Gastroesophageal sphincter (tissue), 4 donors: Measurements from ENCODE around the gene MAPK8. TPM values are rescaled to one million over a fixed set of nuclear protein-coding genes. Genes with fewer than 3 reads are reported as not detected.

Experiments used
- ATAC-seq: fragments of 150-250 bp; one replicate; pipeline ENCODE4 v1.9.1; 2016; ENCODE audit warnings: mild to moderate bottlenecking, moderate library complexity
- H3K27ac ChIP-seq, 4 donors: fragments of 200-600 bp; sonication (generic) in 3 of 4; 1 replicate in 3 of 4; 2 replicates in 1 of 4; pipeline ENCODE4 v1.5.1; 2016 to 2019
- H3K27me3 ChIP-seq: fragments of 200-600 bp; sonication (generic); one replicate; pipeline ENCODE4 v1.5.1; 2019
- H3K36me3 ChIP-seq, 2 donors: fragments of 200-600 bp; sonication (generic); one replicate each; pipeline ENCODE4 v1.5.1; 2019; ENCODE audit warnings: control low read depth in 1 of 2
- H3K4me1 ChIP-seq, 3 donors: fragments of 200-600 bp; sonication (generic); 1 replicate in 2 of 3; 2 replicates in 1 of 3; pipeline ENCODE4 v1.5.1; 2016 to 2019; ENCODE audit warnings: control low read depth in 2 of 3
- H3K4me3 ChIP-seq, 2 donors: fragments of 200-600 bp; sonication (generic); one replicate each; pipeline ENCODE4 v1.5.1; 2019; ENCODE audit warnings: mild to moderate bottlenecking in 1 of 2, moderate library complexity in 1 of 2
- H3K9me3 ChIP-seq, 3 donors: fragments of 200-600 bp; sonication (generic); one replicate each; pipeline ENCODE4 v1.5.1; 2017 to 2019; ENCODE audit warnings: control low read depth in 2 of 3
- CTCF ChIP-seq, 4 experiments: fragments of 200-600 bp in 2 of 4; fragments of 450-650 bp in 2 of 4; sonication (generic) in 1 of 4; IDR thresholded peaks; one replicate each; pipeline ENCODE4 v1.5.1; 2017 to 2019; ENCODE audit warnings: antibody characterized with exemption in 4 of 4, mild to moderate bottlenecking in 2 of 4, moderate library complexity in 2 of 4
- EP300 ChIP-seq: sonication (generic); formaldehyde crosslinking; IDR thresholded peaks from one replicate; pipeline ENCODE4 v1.6.1; 2017; ENCODE audit warnings: antibody characterized with exemption, mild to moderate bottlenecking
- POLR2A ChIP-seq, 2 donors: fragments of 450-650 bp; IDR thresholded peaks; one replicate each; pipeline ENCODE4 v1.6.1; 2017; ENCODE audit warnings: antibody characterized with exemption in 2 of 2, mild to moderate bottlenecking in 2 of 2, moderate library complexity in 1 of 2
- POLR2AphosphoS5 ChIP-seq: sonication (generic); formaldehyde crosslinking; IDR thresholded peaks from one replicate; pipeline ENCODE4 v1.6.1; 2017; ENCODE audit warnings: antibody characterized with exemption
- WGBS, 2 donors: methylation state at CpG; one replicate each; pipeline ENCODE4 v1.1.5; 2018; ENCODE audit warnings: low coverage in 1 of 2; 5-methylcytosine and 5-hydroxymethylcytosine counted together
- total RNA-seq, 4 donors: library from RNA; depleted of rRNA; stranded (reverse); fragments of >200 nt; gene quantifications; one replicate each; pipeline ENCODE4 v1.1.0, GENCODE V29; 2016

Gene MAPK8
- total RNA-seq, 4 donors from 2014 or later, result 35.6 to 63.7 (median 40.7) TPM

GRCh38 chr10:48400850-48401220 lies 94.4 kb downstream of the MAPK8 start:
- Histone ChIP-seq H3K27me3 (no peaks in the 10 kb centered on the region), H3K36me3 (peaks cover 0 to 9% of the 10 kb centered on the region in 2 donors), H3K27ac (no peak overlapping the region), H3K4me1 (peaks cover 0 to 27% (median 7%) of the 10 kb centered on the region in 3 donors), H3K9me3 (no peaks in the 10 kb centered on the region), H3K4me3 (no peak overlapping the region)
- no peak for ATAC-seq
- 79 to 96% methylated on average over 1 of the region's 1 CpG for WGBS, 2 donors
- TF ChIP-seq POLR2AphosphoS5 (no peak), CTCF (IDR thresholded peaks at IDR 0.05) (no peak), EP300 (no peak), POLR2A (IDR thresholded peaks at IDR 0.05) (no peak)

- no peak for ATAC-seq
- no peak overlapping the region for H3K27ac ChIP-seq
- no peaks in the 10 kb centered on the region for H3K27me3 ChIP-seq
- H3K9me3 ChIP-seq, result no peaks in the 10 kb centered on the region
- peaks cover 0 to 10% (median 0%) of the 10 kb centered on the region in 3 donors for H3K4me1 ChIP-seq
- peaks cover 0 to 29% of the 10 kb centered on the region in 2 donors for H3K36me3 ChIP-seq
- TF ChIP-seq EP300 (no peak), CTCF (IDR thresholded peaks at IDR 0.05) (no peak), POLR2A (IDR thresholded peaks at IDR 0.05) (no peak), POLR2AphosphoS5 (no peak)
- 79 to 93% methylated on average over 4 of the region's 4 CpGs for WGBS, 2 donors
- H3K4me3 ChIP-seq, result no peak overlapping the region
Observed at GRCh38 chr10:48404646-48405045, 98.2 kb downstream of the MAPK8 start.

GRCh38 chr10:48406204-48406603 lies 99.7 kb downstream of the MAPK8 start:
- TF ChIP-seq POLR2AphosphoS5 (no peak), CTCF (IDR thresholded peaks at IDR 0.05) (no peak), POLR2A (IDR thresholded peaks at IDR 0.05) (no peak), EP300 (no peak)
- Histone ChIP-seq H3K27ac (no peak overlapping the region), H3K4me1 (no peaks in the 10 kb centered on the region), H3K4me3 (no peak overlapping the region), H3K36me3 (peaks cover 0 to 44% of the 10 kb centered on the region in 2 donors), H3K27me3 (no peaks in the 10 kb centered on the region), H3K9me3 (no peaks in the 10 kb centered on the region)
- WGBS, 2 donors, result 95 to 100% methylated on average over 3 of the region's 3 CpGs
- no peak for ATAC-seq

GRCh38 chr10:48406658-48407057 lies 100.2 kb downstream of the MAPK8 start:
- Histone ChIP-seq H3K4me3 (no peak overlapping the region), H3K9me3 (peaks cover 0 to 1% (median 0%) of the 10 kb centered on the region in 3 donors), H3K27me3 (no peaks in the 10 kb centered on the region), H3K36me3 (peaks cover 0 to 49% of the 10 kb centered on the region in 2 donors), H3K27ac (no peak overlapping the region), H3K4me1 (no peaks in the 10 kb centered on the region)
- no peak for ATAC-seq
- 82 to 89% methylated on average over 4 of the region's 4 CpGs for WGBS, 2 donors
- TF ChIP-seq EP300 (no peak), POLR2A (IDR thresholded peaks at IDR 0.05) (no peak), POLR2AphosphoS5 (no peak), CTCF (IDR thresholded peaks at IDR 0.05) (no peak)

- peaks cover 0 to 16% (median 0%) of the 10 kb centered on the region in 3 donors for H3K9me3 ChIP-seq
- ATAC-seq, result no peak
- H3K27ac ChIP-seq, result no peak overlapping the region
- H3K36me3 ChIP-seq, result peaks cover 0 to 59% of the 10 kb centered on the region in 2 donors
- TF ChIP-seq POLR2AphosphoS5, result no peak
- no peak for TF ChIP-seq CTCF (IDR thresholded peaks at IDR 0.05)
- no peak for TF ChIP-seq POLR2A (IDR thresholded peaks at IDR 0.05)
- no peak for TF ChIP-seq EP300
- no peaks in the 10 kb centered on the region for H3K4me1 ChIP-seq
- no peaks in the 10 kb centered on the region for H3K27me3 ChIP-seq
- WGBS, 2 donors, result 92 to 99% methylated on average over 6 of the region's 6 CpGs
- no peak overlapping the region for H3K4me3 ChIP-seq
Observed at GRCh38 chr10:48410503-48410902, 104.0 kb downstream of the MAPK8 start.
